HG02938 (cell line): ENCODE results near the gene ROCK2.
"Not testable (repeated sequence)": the region's sequence is repeated elsewhere in the genome, so short reads cannot be mapped to it uniquely, and the experiment has no call there.

Source experiments
- ATAC-seq: cut with Tn5 transposase; IDR thresholded peaks from one replicate; pipeline ENCODE4 v1.9.1; 2021; ENCODE audit warnings: mild to moderate bottlenecking, moderate library complexity; ENCODE audit not compliant: unreplicated experiment

ROCK2 gene

GRCh38 chr2:11196246-11196645 lies 148.2 kb downstream of the ROCK2 start:
- no peak for ATAC-seq

GRCh38 chr2:11187731-11188130 lies 156.7 kb downstream of the ROCK2 start:
- ATAC-seq, result no peak

GRCh38 chr2:11187083-11187619 lies 157.3 kb downstream of the ROCK2 start:
- no peak for ATAC-seq

GRCh38 chr2:11186145-11186544 lies 158.3 kb downstream of the ROCK2 start:
- no peak for ATAC-seq

- ATAC-seq, result no peak
These were observed 161.5 kb downstream of the ROCK2 start for GRCh38 chr2:11182951-11183350.

DNA sequence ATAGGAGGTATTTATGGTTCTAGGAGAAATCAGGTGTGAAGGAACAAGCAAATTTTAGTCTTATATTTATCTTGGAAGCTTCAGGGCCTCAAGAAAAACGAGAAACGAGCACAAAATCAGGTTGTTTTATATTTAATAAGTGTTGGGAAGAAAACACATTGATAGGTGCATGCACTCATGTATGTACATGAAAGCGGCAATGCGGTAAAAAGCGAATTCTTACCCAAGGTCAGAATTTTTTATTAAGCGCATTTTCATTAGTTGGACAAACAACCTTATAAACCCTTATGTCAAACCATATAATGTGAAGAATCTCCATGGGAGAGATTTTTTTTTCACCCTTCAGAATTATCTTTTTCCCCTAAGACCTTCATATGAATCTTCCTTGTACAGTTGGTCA lies 163.8 kb downstream of the ROCK2 start:
- no peak for ATAC-seq

DNA sequence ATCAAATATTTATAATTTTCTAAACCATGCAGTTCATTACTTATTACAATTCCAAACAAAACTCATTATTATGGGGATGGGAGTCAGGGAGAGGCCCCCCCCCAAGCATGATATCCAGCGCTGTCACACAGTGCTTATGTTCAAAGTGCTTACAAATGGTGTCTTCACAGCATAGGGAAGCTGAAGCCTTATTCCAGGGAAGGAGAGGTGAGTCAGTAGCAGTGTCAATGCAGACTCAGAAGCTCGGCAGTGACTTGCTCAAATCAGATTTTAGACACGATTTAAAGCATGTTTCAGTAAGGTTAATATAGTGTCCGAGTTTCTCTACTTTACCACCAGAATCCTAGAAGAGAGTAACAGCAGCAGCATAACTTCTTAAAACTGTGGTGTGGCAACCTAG lies 164.5 kb downstream of the ROCK2 start:
- no peak for ATAC-seq

DNA sequence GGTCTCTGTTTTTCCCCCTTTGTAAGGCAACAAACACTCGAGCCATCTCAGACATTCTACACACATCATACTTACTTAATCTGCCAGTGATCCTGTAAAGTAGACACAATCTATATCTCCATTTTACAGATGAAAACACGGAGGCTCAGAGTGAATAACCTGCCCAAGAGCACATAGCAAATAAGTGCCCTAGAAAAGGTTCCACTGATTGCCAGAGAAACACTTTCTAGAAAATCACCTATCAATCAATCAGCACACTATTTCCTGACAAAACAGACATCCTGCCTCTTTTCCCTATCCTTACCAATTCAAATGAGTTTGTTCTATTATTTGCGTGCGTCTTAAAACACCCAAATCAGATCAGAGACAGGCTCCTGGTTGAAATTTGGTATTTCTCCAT lies 165.2 kb downstream of the ROCK2 start:
- ATAC-seq, result no peak

GRCh38 chr2:11177871-11178690 lies 166.4 kb downstream of the ROCK2 start:
- ATAC-seq, result no peak

DNA sequence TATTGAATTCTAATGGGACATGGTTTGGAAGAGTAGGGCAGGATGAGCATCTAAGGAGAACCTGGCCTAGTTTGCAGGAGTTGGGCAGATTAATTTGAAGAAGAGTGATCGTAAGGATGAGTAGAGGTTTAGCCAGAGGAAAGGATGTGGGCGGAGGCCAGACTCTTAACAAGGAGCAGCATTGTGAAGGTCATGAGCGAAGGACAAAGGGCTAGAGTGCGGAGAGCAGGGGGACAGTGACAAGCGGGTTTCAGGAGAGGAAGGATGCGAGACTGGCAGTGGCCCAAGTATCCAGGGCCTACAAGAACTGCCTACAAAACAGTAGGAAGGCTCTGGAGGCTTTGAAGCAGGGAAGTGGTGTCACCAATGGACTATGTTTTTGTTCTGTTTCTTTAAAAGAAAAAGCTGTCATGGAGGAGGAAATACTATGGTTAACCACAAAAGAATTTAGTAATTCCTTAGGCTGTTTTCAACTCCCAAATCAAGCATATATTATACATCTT lies 169.1 kb downstream of the ROCK2 start:
- ATAC-seq, result no peak

GRCh38 chr2:11174222-11174621 lies 170.2 kb downstream of the ROCK2 start:
- ATAC-seq, result no peak

DNA sequence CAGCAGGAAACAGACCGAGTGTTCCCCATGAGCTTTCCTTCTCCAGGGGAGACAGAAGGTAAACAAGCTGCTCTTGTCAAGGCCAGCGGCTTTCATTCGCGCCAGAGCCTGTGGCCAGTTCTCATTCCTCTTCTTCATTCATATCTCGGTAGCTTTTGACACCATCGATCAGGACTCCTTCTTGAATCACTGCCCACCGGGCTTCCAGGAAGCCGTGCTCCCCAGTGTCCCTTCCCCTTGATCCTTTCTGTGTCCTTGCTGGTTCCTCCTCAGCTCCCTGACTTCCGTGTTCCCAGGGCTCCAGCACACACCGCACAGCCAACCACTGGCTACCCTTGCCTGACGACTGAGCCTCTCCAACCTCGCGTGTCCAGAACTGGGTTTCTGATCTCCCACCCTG lies 175.1 kb downstream of the ROCK2 start:
- no peak for ATAC-seq

GRCh38 chr2:11168488-11168887 lies 175.9 kb downstream of the ROCK2 start:
- ATAC-seq, result no peak

DNA sequence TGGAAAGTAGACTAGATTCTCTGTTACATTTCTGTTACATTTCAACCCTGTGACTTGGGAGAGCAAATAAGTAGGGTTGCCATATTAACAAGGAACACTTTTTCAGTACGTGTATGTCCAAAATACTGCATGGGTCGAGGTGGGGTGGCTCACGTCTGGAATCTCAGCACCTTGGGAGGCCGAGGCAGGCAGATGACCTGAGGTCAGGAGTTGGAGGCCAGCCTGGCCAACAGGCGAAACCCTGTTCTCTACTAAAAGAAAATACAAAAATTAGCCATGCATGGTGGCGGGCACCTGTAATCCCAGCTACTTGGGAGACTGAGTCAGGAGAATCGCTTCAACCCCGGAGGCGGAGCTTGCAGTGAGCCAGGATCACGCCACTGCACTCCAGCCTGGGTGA lies 178.0 kb downstream of the ROCK2 start:
- ATAC-seq, result no peak

GRCh38 chr2:11165046-11165445 lies 179.4 kb downstream of the ROCK2 start:
- ATAC-seq, result not testable (repeated sequence)

DNA sequence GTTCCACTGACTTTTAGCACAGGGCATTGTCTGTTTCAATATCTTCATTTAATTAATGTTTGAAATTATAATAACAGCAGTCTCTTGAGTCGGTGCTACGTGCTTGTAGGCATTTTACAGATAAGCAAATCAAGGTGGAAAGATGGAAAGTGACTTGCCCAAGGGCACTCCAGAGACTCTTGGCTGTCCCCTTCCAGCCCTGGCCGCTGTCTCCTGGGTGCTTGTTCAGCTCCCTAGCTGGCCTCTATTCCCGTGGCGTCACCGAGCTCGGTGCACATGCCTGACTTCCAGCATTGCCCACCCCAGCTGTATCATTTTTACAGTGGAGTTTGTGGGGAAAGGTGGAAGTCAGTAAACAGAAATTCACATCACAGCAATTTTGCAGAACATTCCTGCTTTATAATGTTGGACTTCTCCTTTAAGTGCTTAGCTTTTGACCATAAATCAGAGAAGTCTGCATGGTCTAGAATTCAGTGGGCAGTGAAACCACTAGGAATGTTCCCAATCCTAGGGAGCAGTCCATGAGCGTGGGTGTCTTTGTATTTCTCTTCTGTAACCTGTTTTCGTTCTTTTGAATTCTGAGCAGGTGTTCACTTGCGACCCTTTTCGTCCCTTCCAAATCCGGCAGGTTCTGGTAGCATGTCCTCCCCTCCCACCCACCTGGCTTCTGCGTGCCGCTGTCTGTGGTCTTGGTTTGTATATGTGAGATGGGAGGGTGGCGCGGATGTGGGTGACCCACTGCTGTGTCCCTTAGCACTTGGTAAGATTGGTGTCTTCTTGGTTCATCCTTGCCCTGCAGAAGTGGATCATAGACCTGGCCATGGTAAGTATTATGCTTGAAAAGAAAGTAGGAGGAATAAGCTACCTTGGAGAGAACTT lies 180.8 kb downstream of the ROCK2 start:
- ATAC-seq, result no peak

DNA sequence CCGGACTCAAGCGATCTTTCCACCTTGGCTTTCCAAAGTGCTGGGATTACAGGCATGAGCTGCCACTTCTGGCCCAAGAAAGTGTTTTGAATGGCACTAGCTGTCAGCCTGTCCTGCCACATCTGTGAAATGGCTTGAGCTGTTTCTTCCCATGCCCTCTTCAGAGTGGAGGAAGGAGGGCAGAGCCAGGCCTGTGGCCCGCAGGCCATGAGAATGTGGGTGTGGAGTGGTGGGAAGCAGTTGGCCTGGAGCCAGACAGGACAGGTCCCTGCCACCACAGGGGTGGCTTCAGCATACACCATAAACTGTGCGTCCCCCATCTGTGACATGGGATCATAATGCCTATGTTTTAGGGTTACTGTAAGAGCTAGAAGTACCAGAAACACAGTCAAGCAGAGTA lies 182.7 kb downstream of the ROCK2 start:
- ATAC-seq, result no peak

GRCh38 chr2:11160731-11161455 lies 183.5 kb downstream of the ROCK2 start:
- peak; percentile 68 for ATAC-seq

DNA sequence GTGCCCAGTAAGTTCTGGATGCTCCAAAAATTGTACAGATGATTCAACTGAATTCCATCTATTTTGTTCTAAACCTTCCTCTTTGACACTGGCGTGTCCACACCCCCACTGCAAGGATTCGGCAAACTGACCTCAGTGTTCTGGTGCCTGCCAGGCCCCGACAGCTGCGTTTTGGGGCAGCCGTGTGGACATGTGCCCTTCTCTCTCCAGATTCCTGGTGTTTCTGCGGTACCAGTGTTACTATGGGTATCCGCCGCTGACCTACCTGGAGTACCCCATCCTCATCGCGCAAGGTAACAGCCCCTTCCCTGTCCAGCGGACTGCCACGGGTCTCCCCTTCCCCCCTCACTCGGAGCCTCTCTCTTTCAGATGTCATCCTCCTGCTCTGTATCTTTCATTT lies 184.2 kb downstream of the ROCK2 start:
- no peak for ATAC-seq

- ATAC-seq, result no peak
These were observed 184.8 kb downstream of the ROCK2 start for GRCh38 chr2:11159574-11160170.
